Posterior cingulate gyrus (tissue), 11 donors: ENCODE data around the gene HTT-AS.
"Not testable (repeated sequence)": the region's sequence is repeated elsewhere in the genome, so short reads cannot be mapped to it uniquely, and the experiment has no call there.

Experiments
- DNase-seq, 10 donors: peaks; one replicate each; pipeline versions ENCODE4 v3.0.0 to v3.0.0-alpha.2; 2020 to 2021; ENCODE audit warnings: mixed read lengths in 3 of 10
- intact Hi-C: fragments of 100-400 bp; cut with DNase I; formaldehyde crosslinking; loops from one replicate; pipeline ENCODE4 v1.15.1; 2023

HTT-AS gene

DNA sequence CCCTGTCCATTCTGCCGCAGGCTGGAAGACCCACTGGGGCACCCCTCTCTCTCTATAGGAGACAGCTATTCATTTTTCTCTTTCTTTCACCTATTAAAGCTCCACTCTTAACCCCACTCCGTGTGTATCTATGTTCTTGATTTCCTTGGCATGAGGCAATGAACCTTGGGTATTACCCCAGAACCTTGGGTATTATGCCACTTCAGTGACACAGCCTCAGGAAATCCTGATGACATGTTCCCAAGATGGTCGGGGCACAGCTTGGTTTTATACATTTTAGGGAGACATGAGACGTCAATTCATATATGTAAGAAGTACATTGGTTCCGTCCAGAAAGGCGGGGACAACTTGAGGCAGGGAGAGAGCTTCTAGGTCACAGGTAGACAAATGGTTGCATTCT lies 13.4 kb downstream of the HTT-AS start:
- DNase-seq, result no peak
- intact Hi-C loops, result no loop called here

DNA sequence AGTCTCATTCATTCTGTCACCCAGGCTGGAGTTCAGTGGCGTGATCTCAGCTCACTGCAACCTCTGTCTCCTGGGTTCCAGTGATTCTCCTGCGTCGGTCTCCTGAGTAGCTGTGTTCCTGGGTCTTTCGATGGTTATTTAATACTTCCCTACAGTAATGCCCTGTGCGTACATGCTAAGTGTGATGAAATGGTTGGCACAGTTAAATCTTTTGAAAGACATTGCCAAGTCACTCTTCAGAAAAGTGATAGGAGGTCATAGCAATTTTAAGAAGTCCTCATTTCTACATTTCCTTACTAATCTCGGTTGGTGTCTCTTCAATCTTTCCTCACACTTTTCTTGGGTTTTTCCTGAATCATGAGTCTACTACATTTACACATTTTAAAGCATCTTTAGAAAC lies 14.4 kb downstream of the HTT-AS start:
- DNase-seq, result no peak
- intact Hi-C loops, result no loop called here

DNA sequence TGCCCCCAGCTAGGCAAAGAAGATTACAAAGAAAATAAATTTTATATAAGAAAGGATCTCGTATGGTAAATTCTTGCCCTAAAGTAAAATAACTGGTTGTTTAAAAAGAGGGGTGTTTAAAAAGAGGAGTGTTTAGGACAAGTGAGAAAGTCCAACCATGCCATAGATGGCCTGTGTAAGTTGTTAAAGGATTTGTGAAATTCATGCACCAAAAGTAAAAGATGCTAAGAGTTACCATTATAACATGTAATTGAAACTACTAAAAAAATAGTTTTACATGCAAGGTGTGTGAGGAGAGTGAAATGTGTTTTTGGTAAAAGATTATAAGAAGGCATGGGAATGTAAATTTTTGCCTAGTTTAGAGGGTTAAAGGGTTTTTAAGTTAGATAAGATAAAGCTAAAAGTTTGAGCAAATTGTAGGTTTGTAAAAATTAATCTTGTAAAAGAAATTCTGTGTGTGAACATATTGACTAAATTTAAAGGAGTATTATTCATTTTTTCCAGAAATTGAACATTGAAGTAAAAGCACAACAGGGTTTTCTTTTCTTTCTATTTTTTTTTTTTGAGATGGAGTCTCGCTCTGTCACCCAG lies 20.1 kb downstream of the HTT-AS start:
- intact Hi-C loops, result no loop called here
- DNase-seq, result no peak

DNA sequence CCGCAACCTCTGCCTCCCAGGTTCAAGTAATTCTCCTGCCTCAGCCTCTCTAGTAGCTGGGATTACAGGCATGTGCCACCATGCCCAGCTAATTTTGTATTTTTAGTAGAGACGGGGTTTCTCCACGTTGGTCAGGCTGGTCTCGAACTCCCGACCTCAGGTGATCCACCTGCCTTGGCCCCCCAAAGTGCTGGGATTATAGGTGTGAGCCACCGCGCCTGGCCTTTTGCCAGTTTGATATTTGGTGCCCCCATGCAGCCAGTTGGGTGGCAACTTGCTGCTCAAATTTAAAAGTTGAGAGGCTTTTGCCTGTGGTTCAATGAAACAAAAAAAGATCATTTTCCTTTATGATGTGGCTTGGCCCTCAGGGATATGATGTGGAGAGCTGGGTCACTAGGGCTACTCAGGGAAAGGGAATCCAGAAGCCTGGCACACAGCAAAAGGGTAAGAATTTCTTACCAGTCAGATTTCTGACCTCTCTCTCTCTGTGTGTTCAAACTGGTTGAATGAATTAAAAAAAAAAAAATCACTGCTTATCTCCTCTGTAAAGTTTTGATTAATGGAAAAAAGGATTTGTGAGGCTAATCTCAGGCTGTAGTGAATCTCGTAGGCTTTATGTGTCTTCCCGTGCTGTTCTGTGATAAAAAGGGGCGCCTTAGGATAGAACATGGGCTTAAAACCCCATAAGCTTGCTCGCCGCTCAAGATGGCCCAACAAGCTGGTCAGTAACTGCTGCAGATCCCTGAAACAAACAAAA lies 23.0 kb downstream of the HTT-AS start:
- DNase-seq, intact Hi-C loops: not testable (repeated sequence)

DNA sequence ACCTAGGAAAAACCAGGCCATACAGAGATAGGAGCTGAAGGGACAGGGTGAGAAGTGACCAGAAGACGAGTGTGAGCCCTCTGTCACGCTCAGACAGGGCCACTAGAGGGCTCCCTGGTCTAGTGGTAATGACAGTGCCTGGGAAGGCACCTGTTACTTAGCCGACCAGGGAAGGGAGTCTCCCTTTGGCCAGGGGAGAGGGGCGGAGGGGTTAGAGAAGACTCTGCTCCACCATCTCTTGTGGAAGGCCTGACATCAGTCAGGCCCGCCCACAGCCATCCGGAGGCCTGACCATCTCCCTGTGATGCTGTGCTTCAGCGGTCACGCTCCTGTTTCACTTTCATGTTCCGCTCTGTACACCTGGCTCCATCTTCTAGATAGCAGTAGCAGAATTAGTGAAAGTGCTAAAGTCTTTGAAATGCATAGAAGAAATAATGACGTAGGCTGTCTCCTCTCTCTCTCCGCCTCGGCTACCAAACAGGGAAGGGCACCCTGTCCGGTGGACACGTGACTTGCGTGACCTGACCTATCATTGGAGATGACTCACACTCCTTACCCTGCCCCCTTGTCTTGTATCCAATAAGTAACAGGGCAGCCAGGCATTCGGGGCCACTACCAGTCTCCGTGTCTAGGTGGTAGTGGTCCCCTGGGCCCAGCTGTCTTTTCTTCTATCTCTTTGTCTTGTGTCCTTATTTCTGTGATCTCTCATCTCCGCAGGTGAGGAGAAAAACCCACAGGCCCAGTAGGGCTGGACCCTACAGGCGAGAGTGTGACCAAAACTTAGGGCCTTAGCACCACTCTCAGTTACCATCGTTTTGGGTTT lies 26.7 kb downstream of the HTT-AS start:
- intact Hi-C loops, result no loop called here
- DNase-seq, result peak in 9 of 10 donors; percentile 37 to 95 (median 72)

DNA sequence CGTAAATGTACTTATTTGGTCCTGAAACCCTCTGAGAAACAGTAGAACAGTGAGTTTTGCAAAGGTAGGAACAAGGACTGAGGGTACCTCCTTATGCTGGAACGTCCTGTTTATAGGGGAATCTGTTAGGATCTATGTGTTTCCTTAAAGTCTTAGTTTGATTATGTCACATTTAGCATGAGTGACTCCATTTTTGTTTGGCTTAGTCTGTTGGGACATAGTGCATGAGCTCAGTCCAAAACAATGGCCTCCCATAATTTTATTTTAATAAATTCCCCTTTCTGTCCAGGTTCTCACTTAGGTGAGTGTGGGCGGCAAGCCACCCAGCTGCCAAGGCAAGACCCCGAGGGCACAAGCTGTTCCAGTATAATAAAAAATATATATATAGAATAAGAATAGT lies 27.7 kb downstream of the HTT-AS start:
- no peak for DNase-seq
- intact Hi-C loops, result no loop called here

DNA sequence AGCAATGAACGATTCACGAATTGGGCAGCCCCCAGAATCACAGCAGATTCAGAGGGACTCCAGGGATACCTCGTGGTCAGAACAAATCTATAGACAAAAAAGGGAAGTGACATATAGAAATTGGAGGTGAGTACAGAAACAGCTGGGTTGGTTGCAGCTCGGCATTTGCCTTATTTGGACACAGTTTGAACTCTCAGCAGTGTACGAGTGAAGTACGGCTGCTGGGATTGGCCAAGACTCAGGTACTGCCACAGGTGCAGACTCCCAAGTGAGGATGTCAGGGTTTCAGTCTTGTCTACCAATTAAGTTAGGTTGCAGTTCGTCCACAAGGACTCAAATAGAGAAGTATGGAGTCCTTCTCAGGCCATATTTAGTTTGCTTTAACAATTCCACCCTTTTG lies 28.2 kb downstream of the HTT-AS start:
- no peak for DNase-seq
- intact Hi-C loops, result no loop called here

DNA sequence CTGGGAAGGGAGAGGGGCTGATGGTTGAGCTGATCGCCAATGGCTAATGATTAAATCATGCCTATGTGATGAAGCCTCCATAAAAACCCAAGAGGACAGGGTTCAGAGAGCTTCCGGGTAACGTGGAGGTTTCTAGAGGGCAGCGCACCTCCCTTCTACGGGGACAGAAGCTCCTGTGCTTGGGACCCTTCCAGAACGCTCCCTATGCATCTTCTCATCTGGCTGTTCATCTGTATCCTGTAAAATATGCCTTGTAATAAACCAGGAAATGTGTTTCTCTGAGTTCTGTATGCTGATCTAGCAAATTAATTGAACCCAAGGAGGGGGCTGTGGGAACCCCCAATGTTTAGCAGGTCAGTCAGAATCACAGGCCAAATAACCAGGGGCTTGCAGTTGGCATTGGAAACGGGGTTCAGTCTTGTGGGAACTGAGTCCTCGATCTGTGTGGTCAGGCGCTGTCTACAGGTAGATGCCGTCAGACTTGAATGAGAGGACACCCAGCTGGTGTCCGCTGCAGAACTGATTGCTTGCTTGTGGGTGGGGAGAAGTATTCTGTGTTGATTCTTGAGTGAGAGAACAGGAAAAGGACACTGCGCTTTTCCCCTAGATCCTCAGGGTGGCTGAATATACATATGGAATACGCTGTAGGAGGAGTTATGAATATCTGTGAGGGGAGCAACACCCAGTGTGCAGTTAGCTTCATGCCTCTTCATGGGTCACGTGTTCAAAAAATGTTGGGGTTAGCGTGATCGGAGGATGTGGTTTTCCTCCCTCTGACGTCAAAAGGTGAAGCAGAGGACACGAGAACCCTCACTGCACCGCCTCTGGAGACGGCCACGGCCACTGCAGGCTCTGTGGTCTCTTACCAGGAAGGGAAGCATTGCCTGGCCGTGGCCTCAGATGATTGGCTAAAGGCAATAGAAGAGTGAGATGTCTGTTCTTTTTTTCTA lies 29.2 kb downstream of the HTT-AS start:
- DNase-seq, result peak in 4 of 10 donors; percentile 31 to 90 (median 44)
- intact Hi-C loops, result no loop called here

DNA sequence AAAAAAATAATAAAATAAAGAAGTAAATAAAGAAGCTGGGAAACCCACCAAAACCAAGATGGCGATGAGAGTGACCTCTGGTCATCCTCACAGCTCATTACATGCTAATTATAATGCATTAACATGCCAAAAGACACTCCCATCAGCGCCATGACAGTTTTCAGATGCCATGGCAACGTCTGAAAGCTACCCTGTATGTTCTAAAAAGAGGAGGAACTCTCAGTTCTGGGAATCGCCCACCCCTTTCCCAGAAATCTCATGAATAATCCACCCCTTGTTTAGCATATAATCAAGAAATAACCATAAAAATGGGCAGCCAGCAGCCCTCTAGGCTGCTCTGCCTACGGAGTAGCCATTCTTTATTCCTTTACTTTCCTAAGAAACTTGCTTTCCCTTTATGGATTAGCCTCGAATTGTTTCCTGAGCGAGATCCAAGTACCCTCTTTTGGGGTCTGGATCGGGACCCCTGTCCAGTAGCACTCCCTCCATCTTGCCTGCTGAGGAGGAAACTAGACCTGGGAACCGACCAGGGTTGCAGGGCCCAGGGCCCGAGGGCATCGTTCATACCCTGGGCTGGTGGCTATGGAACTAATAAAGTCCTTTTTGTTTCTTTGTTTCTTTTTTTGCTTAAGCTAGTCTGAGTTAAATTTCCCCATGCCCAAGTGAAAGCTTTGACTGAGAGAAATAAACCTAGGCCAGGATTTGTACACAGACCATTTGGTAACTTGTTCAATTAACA lies 30.9 kb downstream of the HTT-AS start:
- no peak for DNase-seq
- intact Hi-C loops, result no loop called here

DNA sequence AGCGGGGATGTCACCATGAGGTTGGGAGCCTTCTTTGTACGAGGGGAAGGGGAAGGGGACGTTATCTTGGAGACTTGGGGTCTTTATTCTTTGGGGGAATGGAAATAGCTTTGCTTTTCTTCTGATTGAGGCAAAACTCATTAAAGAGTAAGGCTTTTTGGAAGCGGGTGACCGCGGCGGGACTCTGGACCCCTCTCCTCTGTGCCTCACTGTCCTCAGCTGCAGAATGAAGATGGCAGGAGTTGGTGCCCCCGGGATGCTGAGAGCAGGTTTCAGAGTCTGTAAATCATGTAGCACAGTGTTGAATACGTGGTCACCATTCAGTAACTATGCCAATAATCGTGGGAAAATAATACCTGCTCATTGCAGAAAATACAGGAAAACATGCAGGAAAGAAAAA lies 32.1 kb downstream of the HTT-AS start:
- peak in 1 of 10 donors; percentile 51 for DNase-seq
- intact Hi-C loops, result no loop called here

- intact Hi-C loops, result no loop called here
- peak in 6 of 10 donors; percentile 31 to 91 (median 60) for DNase-seq
Observed at GRCh38 chr4:3041192-3042142, 32.9 kb downstream of the HTT-AS start.

GRCh38 chr4:3040452-3041191 lies 33.7 kb downstream of the HTT-AS start:
- peak in 1 of 10 donors; percentile 76 for DNase-seq
- intact Hi-C loops, result no loop called here

GRCh38 chr4:3039706-3040366 lies 34.5 kb downstream of the HTT-AS start:
- peak in 1 of 10 donors; percentile 64 for DNase-seq
- intact Hi-C loops, result no loop called here

DNA sequence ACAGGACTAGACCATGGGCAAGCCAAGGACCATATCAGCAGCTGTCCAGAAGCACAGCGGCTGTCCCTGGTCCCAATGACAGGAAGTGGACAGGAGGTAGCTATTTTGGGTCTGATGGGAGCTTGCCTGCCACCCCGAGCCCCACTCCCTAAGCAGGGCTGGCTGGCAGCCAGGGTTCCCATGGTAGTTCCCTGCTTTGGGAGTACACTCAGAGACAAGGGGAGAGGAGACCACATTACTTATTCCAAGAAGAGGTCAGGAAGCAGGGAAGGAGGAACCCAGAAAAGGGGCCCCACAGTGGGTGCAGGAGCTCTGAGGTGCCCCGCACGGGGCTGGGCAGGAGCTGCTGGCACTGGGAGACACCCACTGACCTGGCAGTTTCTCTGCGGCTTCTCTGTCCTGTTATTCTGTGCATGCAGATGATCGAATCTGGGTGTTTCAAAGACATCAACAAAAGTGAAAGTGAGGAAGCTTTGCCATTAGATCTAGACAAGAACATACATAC lies 36.3 kb downstream of the HTT-AS start:
- DNase-seq, result peak in 2 of 10 donors; percentile 53 to 80
- intact Hi-C loops, result no loop called here

GRCh38 chr4:3036131-3036952 lies 38.0 kb downstream of the HTT-AS start:
- peak in 2 of 10 donors; percentile 49 to 80 for DNase-seq
- intact Hi-C loops, result no loop called here

GRCh38 chr4:3035674-3036073 lies 38.7 kb downstream of the HTT-AS start:
- DNase-seq, result peak in 1 of 10 donors; percentile 53
- intact Hi-C loops, result no loop called here
